BLaER1 treated with 17β-estradiol and CSF1 and Interleukin-3, amounts not matched to agents 10 nM and 100 nM (cell line): ENCODE measurements around the gene TANGO2.

Experiments used
- H3K27ac ChIP-seq, 11 experiments: shearing (Covaris generic); formaldehyde crosslinking; 2 replicates each; pipeline ENCODE4 v1.8.1; 2022
- H3K27me3 ChIP-seq, 11 experiments: shearing (Covaris generic); formaldehyde crosslinking; 2 replicates each; pipeline ENCODE4 v1.8.1; 2022
- H3K36me3 ChIP-seq, 11 experiments: shearing (Covaris generic); formaldehyde crosslinking; 2 replicates each; pipeline ENCODE4 v1.8.1; 2022
- H3K4me1 ChIP-seq, 10 experiments: shearing (Covaris generic); formaldehyde crosslinking; 2 replicates each; pipeline ENCODE4 v1.8.1; 2022
- H3K4me2 ChIP-seq, 11 experiments: shearing (Covaris generic); formaldehyde crosslinking; 2 replicates each; pipeline ENCODE4 v1.8.1; 2022
- H3K4me3 ChIP-seq, 10 experiments: shearing (Covaris generic); formaldehyde crosslinking; 2 replicates each; pipeline ENCODE4 v1.8.1; 2022
- H3K9ac ChIP-seq, 11 experiments: shearing (Covaris generic); formaldehyde crosslinking; 2 replicates each; pipeline ENCODE4 v1.8.1; 2022
- H3K9me3 ChIP-seq, 11 experiments: shearing (Covaris generic); formaldehyde crosslinking; replicated peaks in 1 of 11; 2 replicates each; pipeline ENCODE4 v1.8.1; 2022
- H4K20me1 ChIP-seq, 11 experiments: shearing (Covaris generic); formaldehyde crosslinking; 2 replicates each; pipeline ENCODE4 v1.8.1; 2022
- Cebpa-rat ChIP-seq, 11 experiments: shearing (Covaris generic); IDR thresholded peaks; 2 replicates each; pipeline ENCODE4 v1.8.1; 2022

The TANGO2 gene

DNA sequence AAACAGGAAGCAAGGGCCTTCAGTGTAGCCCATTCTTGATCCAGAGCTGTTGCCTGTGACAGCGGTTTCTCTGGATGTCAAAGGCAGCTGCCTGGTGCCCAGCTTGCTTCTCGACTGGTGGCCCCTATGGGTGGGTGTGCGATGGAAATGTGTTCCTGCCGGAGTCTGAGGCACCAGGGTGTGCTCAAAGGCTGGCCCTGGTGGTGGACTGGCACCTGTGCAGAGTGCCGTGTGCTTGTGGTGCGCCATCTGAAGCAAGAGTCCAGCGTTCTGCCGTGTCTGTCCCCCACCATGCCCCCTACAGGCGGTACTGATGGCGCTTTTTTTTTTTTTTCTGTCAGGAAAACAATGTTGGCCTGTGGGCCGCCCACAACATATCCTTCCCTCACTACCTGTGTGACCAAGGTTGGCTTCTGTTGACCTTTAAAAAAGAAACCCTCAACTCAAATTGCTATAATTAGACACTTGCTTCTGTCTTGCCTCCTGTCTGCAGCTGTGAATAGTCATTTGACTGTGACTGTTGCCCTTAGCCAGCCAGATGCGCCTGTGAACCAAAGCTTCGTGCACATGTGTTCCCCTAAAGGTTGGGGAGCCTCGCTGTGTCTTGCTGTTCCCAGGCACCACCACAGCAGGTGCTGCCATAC, 90.3 kb downstream of the TANGO2 start:
- TF ChIP-seq Cebpa-rat (IDR thresholded peaks at IDR 0.05) = no peak

DNA sequence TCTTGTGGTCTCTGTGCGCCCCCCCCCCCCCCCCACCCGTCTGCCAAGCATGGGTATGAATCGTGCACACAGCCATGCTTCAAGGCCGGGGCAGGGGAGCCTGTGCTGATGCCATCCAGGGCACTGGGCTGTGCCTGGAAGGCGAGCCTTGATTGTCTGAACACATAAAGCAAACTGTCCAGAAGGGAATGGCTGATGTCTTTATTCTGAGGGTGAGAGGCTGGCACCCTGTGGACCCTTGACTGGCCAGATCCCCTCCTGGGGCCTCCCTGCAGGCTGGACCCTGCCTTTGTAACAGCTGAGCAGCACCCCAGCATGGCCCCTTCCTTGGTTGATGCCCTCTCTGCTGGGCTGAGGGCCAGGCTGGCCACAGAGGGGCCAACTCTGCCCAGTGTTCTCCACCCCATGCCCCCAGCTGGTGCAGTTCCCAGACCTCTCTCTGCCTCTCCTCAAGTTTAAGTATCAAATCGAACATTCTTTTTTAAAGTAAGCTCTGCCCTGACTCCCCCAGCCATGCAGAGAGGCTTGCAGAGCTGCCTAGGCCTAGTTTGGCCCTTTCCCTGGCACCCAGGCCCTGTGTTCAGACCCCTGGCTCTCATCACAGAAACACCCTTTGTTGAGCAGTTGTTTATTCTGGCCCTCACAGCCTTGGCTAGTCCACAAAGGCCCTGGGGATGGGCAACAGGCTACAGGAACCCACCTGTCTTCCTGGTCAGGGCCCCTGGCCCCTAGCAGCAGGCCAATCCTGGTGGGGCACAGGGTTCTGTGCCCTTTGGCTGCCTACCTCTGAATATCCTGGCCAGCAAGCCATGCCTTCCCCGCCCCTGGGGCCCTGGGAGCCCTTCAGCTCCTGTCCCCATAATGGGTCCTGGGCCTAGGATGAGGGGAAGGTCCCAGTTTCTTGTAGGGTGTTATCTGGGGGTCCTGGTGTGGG, 91.0 kb downstream of the TANGO2 start:
- Histone ChIP-seq H3K4me2 (peak overlapping the region in 5 of 11 experiments; percentile 12 to 32 (median 31); a peak in 5 of 22 replicates), H3K4me3 (no peak overlapping the region), H3K27me3 (no peaks in the 10 kb centered on the region), H3K27ac (peak overlapping the region in 4 of 11 experiments; percentile 10 to 50 (median 25); a peak in 9 of 22 replicates), H4K20me1 (peaks cover 0 to 94% (median 84%) of the 10 kb centered on the region in 11 experiments; a peak in 21 of 22 replicates), H3K9ac (peak overlapping the region; percentile 0 to 68 (median 49); a peak in 14 of 22 replicates), H3K4me1 (peaks cover 14 to 33% (median 21%) of the 10 kb centered on the region in 10 experiments), H3K9me3 (no peaks in the 10 kb centered on the region), H3K36me3 (peaks cover 80 to 94% (median 92%) of the 10 kb centered on the region in 11 experiments)
- TF ChIP-seq Cebpa-rat (IDR thresholded peaks at IDR 0.05) = no peak

More for the DNA sequence above, 90.3 kb downstream of the TANGO2 start:
- Histone ChIP-seq H4K20me1 (peaks cover 0 to 100% (median 92%) of the 10 kb centered on the region in 11 experiments; a peak in 21 of 22 replicates), H3K27me3 (no peaks in the 10 kb centered on the region), H3K9ac (peak overlapping the region in 3 of 11 experiments; percentile 9 to 63 (median 14); a peak in 4 of 22 replicates), H3K4me3 (no peak overlapping the region), H3K36me3 (peaks cover 88 to 100% (median 99%) of the 10 kb centered on the region in 11 experiments), H3K4me2 (peak overlapping the region in 1 of 11 experiments; percentile 12; a peak in 1 of 22 replicates), H3K9me3 (no peaks in the 10 kb centered on the region), H3K4me1 (peaks cover 12 to 30% (median 18%) of the 10 kb centered on the region in 10 experiments), H3K27ac (no peak overlapping the region)

DNA sequence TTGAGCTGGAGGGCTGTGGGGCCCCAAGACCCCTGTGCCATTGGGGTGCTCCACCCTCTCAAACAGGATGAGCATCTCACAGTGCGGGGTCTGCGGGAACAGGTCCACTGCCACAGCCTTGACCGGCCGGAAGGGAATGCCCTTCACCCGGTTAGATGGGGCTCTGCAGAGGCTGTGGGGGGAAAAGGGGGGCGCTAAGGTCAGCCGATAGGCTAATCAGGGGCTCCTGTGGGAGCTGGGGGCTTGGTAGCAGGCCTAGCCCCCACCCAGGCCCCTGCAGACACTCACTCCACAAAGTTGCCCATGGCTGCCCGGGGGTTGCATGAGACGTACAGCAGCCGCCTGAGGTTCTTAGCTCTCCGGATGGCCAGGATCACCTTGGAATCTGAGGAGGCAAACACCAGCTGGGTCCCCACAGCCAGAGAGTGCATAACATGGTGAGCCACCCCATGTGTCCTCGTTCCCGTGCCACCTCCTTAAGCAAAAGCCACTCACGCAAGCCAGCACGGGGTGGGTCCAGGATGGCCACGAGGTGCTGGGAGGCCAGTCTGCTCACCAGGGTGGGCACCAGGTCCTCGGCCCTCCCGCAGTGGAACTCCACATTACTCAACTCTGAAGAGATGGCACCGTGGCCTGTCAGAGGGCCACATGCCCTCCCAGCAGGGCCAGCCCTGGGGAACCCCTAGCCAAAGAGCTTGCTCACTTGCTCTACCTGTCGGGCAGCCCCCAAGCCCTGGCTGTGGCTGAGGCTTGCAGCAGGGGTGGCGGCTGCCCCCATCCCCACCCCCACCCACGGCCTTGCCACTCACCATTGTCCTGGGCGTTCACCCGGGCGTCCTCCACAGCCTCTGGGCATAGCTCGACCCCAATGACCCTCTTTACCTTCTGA, 92.0 kb downstream of the TANGO2 start:
- H3K36me3 ChIP-seq = peaks cover 71 to 85% (median 82%) of the 10 kb centered on the region in 11 experiments
- H3K9me3 ChIP-seq = no peaks in the 10 kb centered on the region
- H3K27ac ChIP-seq = peak overlapping the region in 1 of 11 experiments; percentile 50; a peak in 2 of 22 replicates
- peaks cover 14 to 33% (median 21%) of the 10 kb centered on the region in 10 experiments for H3K4me1 ChIP-seq
- peaks cover 0 to 87% (median 75%) of the 10 kb centered on the region in 11 experiments; a peak in 21 of 22 replicates for H4K20me1 ChIP-seq
- H3K4me2 ChIP-seq = no peak overlapping the region
- H3K9ac ChIP-seq = peak overlapping the region in 10 of 11 experiments; percentile 0 to 68 (median 50); a peak in 13 of 22 replicates
- no peak for TF ChIP-seq Cebpa-rat (IDR thresholded peaks at IDR 0.05)
- H3K4me3 ChIP-seq = no peak overlapping the region
- H3K27me3 ChIP-seq = no peaks in the 10 kb centered on the region

DNA sequence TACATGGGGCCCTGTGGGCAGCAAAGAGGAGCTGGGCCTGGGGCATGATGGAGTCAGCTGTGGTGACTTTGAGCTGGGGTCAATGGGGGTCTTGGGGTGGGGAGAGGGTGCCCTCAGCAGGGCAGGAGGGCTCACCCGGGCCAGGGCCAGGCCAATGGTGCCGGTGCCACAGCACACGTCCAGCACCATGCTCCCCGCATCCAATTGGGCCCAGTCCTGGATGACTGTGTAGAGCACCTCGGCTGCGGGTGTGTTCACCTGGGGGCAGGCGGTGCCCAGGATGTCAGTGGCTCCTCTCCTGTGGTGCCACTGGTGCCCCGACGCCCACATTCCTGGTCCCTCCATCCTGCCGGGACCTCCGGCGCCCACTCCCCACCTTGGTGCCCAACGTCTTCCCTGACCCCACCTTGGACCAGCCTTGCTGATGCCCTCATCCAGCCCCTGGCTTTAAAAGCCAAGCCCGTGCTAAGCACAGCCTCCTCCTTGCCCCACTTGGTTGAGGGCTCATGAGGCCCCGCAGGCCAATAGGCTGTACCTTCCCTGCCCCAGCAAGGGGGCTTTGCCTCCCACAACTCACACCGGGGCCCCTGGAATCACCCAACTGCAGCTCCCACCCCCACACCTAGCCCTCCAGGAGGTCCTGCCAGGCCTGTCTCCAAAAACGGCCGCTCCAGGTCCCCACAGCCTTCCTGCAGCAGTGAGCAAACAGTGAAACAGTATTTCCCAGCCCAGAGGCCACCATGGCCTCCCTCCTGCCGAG, 92.8 kb downstream of the TANGO2 start:
- Histone ChIP-seq H3K4me2 (no peak overlapping the region), H4K20me1 (peaks cover 0 to 87% (median 71%) of the 10 kb centered on the region in 11 experiments; a peak in 21 of 22 replicates), H3K9ac (peak overlapping the region in 10 of 11 experiments; percentile 17 to 100 (median 94); a peak in 11 of 22 replicates), H3K4me3 (no peak overlapping the region), H3K9me3 (no peaks in the 10 kb centered on the region), H3K4me1 (peaks cover 18 to 36% (median 25%) of the 10 kb centered on the region in 10 experiments), H3K27ac (no peak overlapping the region), H3K36me3 (peaks cover 62 to 81% (median 77%) of the 10 kb centered on the region in 11 experiments), H3K27me3 (no peaks in the 10 kb centered on the region)
- TF ChIP-seq Cebpa-rat (IDR thresholded peaks at IDR 0.05) = no peak

DNA sequence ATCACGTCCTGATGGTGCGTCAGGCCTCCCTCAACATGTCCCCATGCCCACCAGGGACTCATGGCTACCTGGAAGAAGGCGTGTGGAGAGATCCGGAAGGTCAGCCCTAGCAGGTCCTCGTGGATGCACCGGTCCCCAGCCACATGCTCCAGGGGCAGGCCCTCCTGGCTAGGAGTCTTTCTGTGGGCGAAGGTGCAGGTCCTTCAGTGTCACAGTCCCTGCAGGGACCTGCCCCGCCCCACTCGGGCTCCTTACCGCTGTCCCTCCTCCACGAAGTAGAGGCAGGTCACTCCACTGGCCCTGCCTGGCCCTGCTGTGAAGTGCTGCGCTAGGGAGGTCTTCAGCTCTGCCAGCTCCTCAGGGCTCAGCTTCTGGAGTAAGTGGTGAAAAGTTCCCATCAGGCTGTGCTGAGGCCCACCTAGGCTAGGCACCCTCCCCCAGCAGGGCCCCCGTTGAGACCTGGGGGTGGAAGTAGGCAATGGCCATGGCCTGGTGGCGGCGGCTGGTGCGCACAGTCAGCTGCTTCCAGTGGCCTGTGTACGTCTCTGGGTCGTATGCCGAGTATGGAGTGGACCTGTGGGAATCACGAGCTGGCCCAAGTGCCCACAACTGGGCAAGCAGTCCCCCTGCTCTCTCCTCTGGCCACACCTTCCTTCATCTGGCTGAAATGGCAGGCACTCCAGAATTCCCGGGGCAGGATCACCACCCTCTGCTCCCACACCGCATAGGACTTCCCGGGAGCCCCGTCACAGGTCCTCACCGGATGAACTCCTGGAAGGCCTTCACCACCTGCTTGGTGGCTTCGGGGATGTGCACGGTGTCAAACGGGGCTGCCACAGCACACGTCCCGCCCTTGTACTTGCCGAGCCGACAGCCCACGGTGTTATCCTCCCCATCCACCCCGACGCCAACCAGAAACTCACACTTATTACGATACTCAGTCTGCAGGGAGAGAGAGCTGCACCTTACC, 93.9 kb downstream of the TANGO2 start:
- Histone ChIP-seq H3K9me3 (no peaks in the 10 kb centered on the region), H3K4me1 (peaks cover 29 to 47% (median 35%) of the 10 kb centered on the region in 10 experiments), H3K4me3 (peak overlapping the region in 4 of 10 experiments; percentile 83 to 98 (median 88); a peak in 5 of 20 replicates), H3K9ac (peak overlapping the region; percentile 88 to 100 (median 96)), H3K36me3 (peaks cover 60 to 81% (median 77%) of the 10 kb centered on the region in 11 experiments), H3K4me2 (peak overlapping the region; percentile 96 to 99 (median 97); a peak in 19 of 22 replicates), H3K27ac (peak overlapping the region in 1 of 11 experiments; percentile 84; a peak in 1 of 22 replicates), H4K20me1 (peaks cover 0 to 87% (median 70%) of the 10 kb centered on the region in 11 experiments; a peak in 21 of 22 replicates), H3K27me3 (no peaks in the 10 kb centered on the region)
- no peak for TF ChIP-seq Cebpa-rat (IDR thresholded peaks at IDR 0.05)

DNA sequence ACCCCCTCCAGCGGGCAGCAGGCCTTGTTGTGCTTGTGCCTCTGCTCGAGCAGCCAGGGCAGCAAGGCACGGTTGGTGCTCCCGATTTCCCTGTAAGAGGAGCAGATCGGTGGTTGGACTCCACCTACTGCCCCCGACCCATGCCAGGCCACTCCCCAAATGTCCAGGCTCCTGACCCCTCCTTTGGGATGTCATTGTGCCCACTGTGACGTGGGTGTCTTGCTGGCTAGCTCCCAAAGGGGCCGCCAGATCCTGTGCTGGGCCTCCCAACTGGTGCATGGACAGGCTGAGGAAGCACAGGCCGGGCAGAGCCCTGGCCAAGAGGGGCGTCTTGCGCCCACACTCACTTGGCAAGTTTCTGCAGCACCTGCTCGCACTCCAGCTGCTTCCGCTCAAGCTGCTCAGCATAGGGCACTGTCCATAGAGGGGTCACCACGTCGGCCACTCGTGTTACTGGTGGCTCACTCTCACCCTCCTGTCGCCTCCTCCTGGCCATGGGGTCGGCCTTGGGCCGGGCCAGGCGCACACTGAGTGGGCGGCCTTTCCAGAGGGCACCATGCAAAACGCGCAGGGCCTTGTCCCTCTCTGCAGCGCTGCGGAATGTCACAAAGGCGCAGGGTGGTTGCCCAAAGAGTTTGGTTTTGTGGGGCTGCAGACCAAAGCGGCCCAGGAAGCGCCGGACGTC, 94.9 kb downstream of the TANGO2 start, which contains the start of gene RANBP1:
RANBP1 (plus strand) TSS at position 414 of the 685 bp plus-strand sequence; CDS start at position 495, 81 bp downstream.
- Histone ChIP-seq H4K20me1 (peaks cover 0 to 87% (median 70%) of the 10 kb centered on the region in 11 experiments; a peak in 21 of 22 replicates), H3K9me3 (no peaks in the 10 kb centered on the region)

More for the DNA sequence above, 94.9 kb downstream of the TANGO2 start, which contains the start of gene RANBP1:
- Histone ChIP-seq H3K36me3 (peaks cover 60 to 81% (median 77%) of the 10 kb centered on the region in 11 experiments), H3K4me1 (peaks cover 35 to 56% (median 46%) of the 10 kb centered on the region in 10 experiments), H3K27me3 (no peaks in the 10 kb centered on the region), H3K9ac (peak within 1 kb of the TSS; percentile 88 to 100 (median 96)), H3K4me3 (peak within 1 kb of the TSS; percentile 83 to 99 (median 89)), H3K27ac (peak within 1 kb of the TSS; percentile 84 to 98 (median 93)), H3K4me2 (peak within 1 kb of the TSS; percentile 96 to 99 (median 97))
- TF ChIP-seq Cebpa-rat (IDR thresholded peaks at IDR 0.05) = no peak
